Right ventricle myocardium superior (tissue), 1 donor: ENCODE data around the gene DHRS13. TPM values are rescaled to one million over a fixed set of nuclear protein-coding genes. Genes with fewer than 3 reads are reported as not detected.
A peak's percentile ranks its signal among the peaks of the same experiment; 100 is the strongest.
"Not testable (repeated sequence)": the region's sequence is repeated elsewhere in the genome, so short reads cannot be mapped to it uniquely, and the experiment has no call there.

Source experiments
- ATAC-seq: fragments of 200-7000 bp; cut with Tn5 transposase; one replicate; pipeline ENCODE4 v1.9.1; 2020; ENCODE audit warnings: mild to moderate bottlenecking; ENCODE audit not compliant: poor library complexity
- DNase-seq: peaks from one replicate; pipeline ENCODE4 v3.0.0-alpha.2; 2020
- intact Hi-C: fragments of 100-400 bp; cut with DNase I; formaldehyde crosslinking; loops from one replicate; pipeline ENCODE4 v1.11.2; 2022
- total RNA-seq: library from RNA; stranded (reverse); fragmentation: NEBNext Ultra II Directional; extraction: Animal tissue kit (Norgen Biotek cat#: 25700); gene quantifications from one replicate; pipeline ENCODE4 v1.2.1, GENCODE V29; 2021
- donor health status: DM: no; HTN: yes; CAD: no; lungs with severe emphysema.

The DHRS13 gene
- total RNA-seq, 1 donor from 2014 or later: 2.9 TPM

GRCh38 chr17:28892024-28892423 is 10.9 kb downstream of the DHRS13 start:
- DNase-seq: no peak
- no peak for ATAC-seq
- intact Hi-C loops: no loop called here

- DNase-seq (no peak), ATAC-seq (no peak)
- intact Hi-C loops: no loop called here
These were observed 11.7 kb downstream of the DHRS13 start for GRCh38 chr17:28891201-28891600.

DNA sequence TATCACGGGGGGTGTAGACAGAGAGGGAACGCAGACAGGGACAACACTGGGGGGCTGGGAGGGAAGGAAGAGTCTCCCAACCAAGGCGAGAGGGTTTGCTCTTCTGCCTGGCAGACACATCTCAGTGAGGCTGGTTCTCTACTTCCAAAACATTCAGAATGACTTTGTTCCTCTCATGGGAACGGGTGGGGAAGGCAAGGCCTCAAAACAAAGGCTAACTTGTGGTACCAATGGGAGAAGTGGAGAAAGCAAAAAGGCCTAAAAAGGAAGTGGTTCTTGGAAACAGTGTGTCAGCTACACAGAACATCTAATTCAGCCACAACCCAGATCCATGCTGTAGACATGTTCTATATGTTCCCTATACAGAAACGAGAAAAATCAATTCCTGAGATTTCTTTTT is 12.9 kb downstream of the DHRS13 start:
- no peak for DNase-seq
- intact Hi-C loops: no loop called here
- ATAC-seq: peak; percentile 15

DNA sequence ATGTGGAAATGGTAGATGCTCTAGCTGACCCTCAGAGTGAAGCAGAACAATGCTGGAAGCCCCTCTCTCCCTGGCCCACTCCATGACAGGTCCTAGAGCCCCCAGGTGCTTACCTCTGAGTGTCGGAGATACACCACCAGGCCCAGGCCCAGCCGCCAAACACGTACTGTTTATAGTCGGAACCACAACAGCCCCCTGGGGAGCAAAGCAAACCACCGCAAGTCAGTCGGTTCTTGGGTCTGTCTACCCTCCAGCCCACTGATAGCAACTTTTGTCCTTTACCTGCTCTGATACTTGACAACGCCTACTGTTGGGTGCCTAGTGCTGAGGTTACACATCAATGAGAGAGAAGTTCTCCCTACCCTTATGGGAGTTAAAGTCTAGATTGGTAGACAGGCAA is 14.0 kb downstream of the DHRS13 start:
- DNase-seq: no peak
- intact Hi-C loops: no loop called here
- no peak for ATAC-seq

DNA sequence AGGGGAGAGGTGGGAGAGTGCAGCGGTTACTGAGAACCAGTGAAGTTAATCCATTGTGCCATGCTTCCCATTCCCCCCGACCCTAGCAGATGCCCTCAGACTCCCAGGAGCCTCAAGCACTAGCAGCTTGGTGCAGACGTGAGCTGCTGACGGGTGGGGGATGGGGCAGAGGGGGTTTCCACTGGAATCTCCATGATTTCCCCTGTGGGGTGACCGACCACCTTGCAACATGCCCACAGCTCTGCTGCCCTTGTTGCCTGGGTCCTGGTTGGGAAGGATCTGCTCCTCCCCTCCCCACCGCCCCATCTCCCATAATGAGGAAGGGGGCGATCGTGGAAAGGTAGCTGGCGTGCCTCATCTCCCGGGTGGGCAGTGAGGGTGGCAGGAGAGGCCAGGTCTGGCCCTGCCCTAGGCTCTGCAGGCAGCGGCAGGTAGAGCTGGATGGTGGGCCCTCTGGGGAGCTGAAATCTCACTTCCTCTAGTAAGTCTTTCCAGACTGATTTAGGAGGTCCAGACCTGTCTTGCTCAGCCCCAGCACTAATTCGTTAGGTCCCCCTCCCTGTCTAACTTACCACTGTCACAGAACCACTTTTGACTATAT is 14.9 kb downstream of the DHRS13 start:
- intact Hi-C loops: no loop called here
- ATAC-seq (no peak), DNase-seq (no peak)

DNA sequence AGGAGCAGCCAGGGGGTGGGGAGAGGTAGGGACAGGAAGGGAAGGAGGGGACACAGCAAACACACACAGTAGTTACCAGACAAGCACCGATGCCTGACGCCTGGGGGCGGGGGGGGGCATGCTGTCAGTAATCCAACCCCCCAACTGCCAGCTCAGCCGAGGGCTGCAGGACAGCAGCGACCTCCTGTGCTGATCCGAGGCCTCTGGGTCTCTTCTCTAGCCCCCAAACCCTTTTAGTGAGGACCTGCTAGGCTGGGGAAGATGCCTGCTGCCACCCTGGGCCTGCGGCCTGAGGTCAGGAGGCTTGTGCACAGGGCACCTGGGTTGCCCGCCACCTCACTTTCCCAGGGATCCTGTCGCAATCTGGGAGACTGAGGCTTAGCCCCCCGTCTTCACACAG is 16.9 kb downstream of the DHRS13 start:
- DNase-seq (no peak), ATAC-seq (no peak)
- intact Hi-C loops: no loop called here

DNA sequence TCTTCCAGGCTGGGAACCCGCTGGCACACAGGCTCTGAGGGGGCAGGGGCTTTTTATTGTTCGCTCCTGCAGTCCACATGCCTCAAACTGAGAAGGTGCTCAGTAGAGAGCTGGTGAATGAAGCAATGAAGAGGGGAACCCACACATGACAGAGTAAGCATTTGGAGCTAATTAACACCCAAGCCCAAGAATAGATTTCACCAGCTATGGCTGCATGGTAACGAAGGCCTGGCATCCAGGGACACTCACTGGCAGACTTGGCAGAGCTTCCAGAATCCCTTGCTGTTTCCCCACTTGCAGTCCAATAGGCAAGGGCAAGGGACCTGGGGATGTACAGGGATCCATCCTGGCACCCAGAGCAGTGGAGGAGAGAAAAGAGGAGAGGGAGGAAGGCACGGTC is 17.5 kb downstream of the DHRS13 start:
- ATAC-seq: peak; percentile 40
- no peak for DNase-seq
- intact Hi-C loops: no loop called here

DNA sequence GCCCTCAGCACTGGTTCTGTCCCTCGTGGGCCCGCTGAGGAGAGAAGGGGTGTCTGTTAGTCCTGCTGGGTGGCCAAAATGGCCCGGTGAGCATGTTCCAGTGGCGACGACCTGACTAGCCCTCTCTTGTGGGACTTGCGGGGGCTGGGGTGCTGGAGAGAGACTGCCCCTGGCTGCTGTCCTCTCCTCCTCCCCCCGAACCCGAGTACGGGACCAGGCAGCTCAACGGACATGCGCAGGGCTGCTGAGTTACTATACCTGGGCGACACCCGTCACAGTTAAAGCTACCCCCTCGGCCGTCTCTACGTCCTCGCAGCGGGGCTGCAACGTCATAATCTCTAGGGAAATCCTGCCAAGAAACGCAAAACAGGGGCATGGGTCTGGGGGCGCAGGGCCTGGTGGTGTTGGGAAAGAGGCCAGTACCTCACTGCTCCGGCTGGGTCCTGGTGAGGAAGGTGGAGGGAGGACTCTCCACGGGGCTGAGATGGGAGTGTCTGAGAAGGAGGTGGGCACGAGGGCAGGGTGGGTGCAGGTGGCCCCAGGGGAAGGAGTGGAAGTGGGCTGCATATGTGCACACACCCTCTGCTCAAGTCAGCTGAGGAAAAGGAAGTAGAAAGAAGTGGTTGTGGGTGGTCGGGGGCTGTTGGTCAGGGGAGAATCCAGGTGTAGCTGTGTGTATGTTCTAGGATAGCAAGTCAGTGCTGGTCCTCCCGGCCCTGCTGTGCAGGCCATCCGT is 18.7 kb downstream of the DHRS13 start:
- intact Hi-C loops: no loop called here
- ATAC-seq (no peak), DNase-seq (no peak)

DNA sequence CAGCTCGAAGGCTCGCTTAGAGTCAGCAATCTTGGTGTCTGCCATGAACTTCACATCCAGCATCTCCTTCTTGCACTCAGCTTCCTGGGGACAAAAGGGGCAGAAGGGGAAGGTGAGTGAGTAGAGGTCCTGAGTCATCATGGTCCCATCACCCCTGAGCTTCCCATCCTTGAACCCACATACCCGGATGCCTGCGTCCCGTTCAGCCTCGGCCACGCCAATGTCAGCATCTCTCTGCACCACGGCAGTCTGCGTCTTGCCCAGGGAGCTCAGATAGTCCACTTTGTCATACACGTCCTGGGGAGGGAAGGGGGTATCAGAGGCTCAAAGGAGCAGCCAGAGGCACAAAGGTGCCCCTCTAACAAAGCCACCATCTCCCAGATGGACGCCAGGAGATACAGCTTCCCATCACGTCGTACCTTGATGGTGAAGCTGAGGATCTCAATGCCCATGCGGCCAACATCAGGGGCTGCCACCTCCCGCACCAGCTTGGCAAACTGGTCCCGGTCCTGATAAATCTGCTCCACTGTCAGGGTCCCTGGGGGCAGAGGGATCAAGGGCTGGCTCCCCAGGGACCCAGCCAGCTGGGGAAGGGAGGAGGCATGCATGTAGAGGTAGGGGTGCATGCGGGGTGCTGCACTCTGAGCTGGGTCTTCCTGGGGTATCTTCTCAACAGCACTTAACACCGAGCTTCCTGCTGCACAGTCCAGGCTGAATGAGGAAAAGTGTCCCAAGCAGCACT is 20.6 kb downstream of the DHRS13 start:
- DNase-seq (no peak), ATAC-seq (no peak)
- intact Hi-C loops: no loop called here

GRCh38 chr17:28881533-28882056 is 21.3 kb downstream of the DHRS13 start:
- DNase-seq (no peak), ATAC-seq (no peak)
- intact Hi-C loops: no loop called here

DNA sequence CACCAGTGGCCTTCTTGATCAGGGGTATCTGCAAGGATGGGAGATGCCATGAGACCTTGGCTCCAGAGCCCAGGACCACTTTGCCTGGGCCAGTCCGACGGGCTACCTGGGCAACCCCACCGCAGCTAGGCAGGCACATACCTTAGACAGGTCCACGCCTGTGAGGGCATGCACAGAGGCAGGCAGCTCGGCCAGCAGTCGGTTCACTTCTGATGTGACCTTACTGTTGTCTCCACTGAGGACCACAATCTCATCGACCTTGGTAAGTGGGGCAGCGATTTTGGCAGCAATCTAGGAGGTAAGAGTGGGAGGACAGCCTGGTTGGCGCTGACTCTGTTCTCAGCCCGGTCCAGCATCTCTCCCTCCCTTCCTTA is 22.3 kb downstream of the DHRS13 start:
- no peak for DNase-seq
- intact Hi-C loops: no loop called here
- ATAC-seq: no peak

- intact Hi-C loops: no loop called here
- no peak for ATAC-seq
- DNase-seq: no peak
These were observed 22.9 kb downstream of the DHRS13 start for GRCh38 chr17:28879886-28880571.

- no peak for ATAC-seq
- intact Hi-C loops: no loop called here
These were observed 23.9 kb downstream of the DHRS13 start for GRCh38 chr17:28878981-28879380.

DNA sequence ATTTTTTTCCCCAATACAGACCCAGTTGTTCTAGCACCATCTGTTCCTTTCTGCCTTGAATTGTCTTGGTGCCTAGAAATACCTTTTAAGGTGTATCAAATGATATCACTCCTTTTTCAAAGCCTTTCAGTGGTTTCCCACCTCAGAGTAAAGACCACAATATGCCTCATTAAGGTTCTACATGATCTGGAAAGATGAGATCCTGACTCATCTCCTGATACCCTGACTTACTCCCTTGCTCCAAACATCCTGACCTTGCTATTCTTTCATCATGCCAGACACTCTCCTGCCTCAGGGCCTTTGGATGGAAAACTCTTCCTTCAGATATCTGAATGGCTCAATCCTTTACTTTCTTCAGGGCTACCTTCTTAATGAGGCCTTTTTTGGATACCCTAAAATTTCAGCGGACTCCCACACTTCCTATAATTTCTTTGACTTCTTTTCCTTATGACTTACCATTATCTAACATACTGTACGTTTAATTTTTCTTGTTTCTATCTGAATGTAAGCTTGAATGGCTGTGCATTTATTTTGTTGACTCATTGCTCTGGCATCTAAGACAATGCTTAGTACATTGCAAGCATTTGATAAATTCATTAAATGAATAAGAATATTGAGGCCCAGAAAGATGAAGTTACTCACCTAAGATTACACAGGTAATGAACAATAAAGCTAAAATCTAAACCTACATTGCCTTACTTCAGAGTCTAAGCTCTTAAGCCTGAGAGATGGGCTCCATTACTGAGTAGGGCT is 24.5 kb downstream of the DHRS13 start:
- intact Hi-C loops: no loop called here
- DNase-seq (no peak), ATAC-seq (no peak)

More at GRCh38 chr17:28878981-28879380, 23.9 kb downstream of the DHRS13 start:
- no peak for DNase-seq

GRCh38 chr17:28877150-28877711 is 25.6 kb downstream of the DHRS13 start:
- DNase-seq, intact Hi-C loops: not testable (repeated sequence)

DNA sequence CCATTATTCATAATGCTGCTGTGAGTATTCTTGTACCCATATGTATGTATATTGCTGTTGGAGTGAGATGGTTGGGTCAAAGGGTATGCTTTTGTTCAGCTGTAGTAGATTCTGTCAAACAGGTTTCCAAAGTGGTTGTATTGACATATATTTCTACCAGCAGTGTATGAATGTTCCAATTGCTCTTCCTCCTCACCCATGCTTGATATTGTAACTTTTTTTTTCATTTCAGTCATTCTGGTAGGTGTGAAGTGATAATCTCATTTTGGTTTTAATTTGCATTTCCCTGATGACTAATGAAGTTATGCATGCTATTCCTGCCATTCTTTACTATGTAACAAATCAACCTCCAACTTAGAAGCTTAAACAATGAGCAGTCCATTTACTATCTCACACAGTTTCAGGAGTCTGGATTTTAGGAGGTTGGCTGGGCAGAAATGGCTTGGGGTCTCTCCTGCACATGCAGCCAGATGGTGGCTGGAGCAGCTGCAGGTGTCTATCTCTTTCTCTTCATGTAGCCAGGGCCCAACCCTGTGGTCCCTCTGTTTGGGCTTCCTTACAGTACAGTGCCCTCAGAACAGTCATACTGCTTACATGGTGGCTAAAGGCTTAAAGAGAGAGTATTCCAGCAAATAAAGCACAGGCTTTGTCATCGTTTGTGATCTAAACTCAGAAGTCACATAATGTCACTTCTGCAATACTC is 26.9 kb downstream of the DHRS13 start:
- DNase-seq: no peak
- intact Hi-C loops: no loop called here
- no peak for ATAC-seq

More at GRCh38 chr17:28877150-28877711, 25.6 kb downstream of the DHRS13 start:
- not testable (repeated sequence) for ATAC-seq

- no peak for DNase-seq
- intact Hi-C loops: no loop called here
These were observed 28.1 kb downstream of the DHRS13 start for GRCh38 chr17:28874750-28875149.

GRCh38 chr17:28873839-28874238 is 29.0 kb downstream of the DHRS13 start:
- intact Hi-C loops: no loop called here
- DNase-seq: no peak
- ATAC-seq: no peak

More at GRCh38 chr17:28874750-28875149, 28.1 kb downstream of the DHRS13 start:
- ATAC-seq: no peak
